ENCODE results near the gene PARD6B.
"Not testable (repeated sequence)": the region's sequence is repeated elsewhere in the genome, so short reads cannot be mapped to it uniquely, and the experiment has no call there.

Gene PARD6B

GRCh38 chr20:50714426-50714825 is 17.0 kb upstream of the PARD6B start:
- peaks cover 11% of the 10 kb centered on the region for H3K27me3 Mint-ChIP-seq
- H3K4me3 Mint-ChIP-seq; H3K36me3 Mint-ChIP-seq; H3K9me3 Mint-ChIP-seq (ENCODE audit: low read depth); H3K27ac Mint-ChIP-seq; H3K4me1 Mint-ChIP-seq (ENCODE audit: low read depth): not testable (repeated sequence)

- H3K36me3 Mint-ChIP-seq: no peaks in the 10 kb centered on the region
These were observed 15.7 kb upstream of the PARD6B start for GRCh38 chr20:50715694-50716093.

DNA sequence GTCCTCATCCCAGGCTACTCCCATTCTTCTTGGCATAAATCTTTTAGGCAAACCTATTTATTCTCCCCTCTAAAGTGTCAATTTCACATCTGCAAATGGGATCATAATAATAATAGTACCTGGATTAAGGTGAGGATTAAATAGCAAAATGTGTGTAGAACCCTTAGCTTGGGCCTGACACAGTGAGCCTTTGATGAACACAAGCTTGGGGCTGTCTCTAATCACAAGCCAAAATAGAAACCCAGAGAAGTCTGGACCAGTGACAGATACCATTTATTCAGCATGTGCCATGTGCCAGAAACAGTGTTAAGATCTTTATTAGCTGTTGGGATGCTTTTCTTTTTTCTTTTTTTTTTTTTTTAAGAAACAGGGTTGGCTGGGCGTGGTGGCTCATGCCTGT is 14.9 kb upstream of the PARD6B start:
- H3K4me1 Mint-ChIP-seq (ENCODE audit: low read depth): no peaks in the 10 kb centered on the region

More at GRCh38 chr20:50715694-50716093, 15.7 kb upstream of the PARD6B start:
- Mint-ChIP-seq H3K9me3 (ENCODE audit: low read depth) (no peaks in the 10 kb centered on the region), H3K27me3 (peaks cover 11% of the 10 kb centered on the region), H3K27ac (no peak overlapping the region), H3K4me1 (ENCODE audit: low read depth) (no peaks in the 10 kb centered on the region), H3K4me3 (no peak overlapping the region)

GRCh38 chr20:50717312-50717711 is 14.1 kb upstream of the PARD6B start:
- no peaks in the 10 kb centered on the region for H3K4me1 Mint-ChIP-seq (ENCODE audit: low read depth)
- no peak overlapping the region for H3K27ac Mint-ChIP-seq

More for the DNA sequence above, 14.9 kb upstream of the PARD6B start:
- Mint-ChIP-seq H3K9me3 (ENCODE audit: low read depth) (no peaks in the 10 kb centered on the region), H3K27me3 (peaks cover 7% of the 10 kb centered on the region), H3K4me3 (no peak overlapping the region), H3K27ac (no peak overlapping the region), H3K36me3 (no peaks in the 10 kb centered on the region)

GRCh38 chr20:50717974-50718761 is 13.2 kb upstream of the PARD6B start:
- H3K27ac Mint-ChIP-seq: no peak overlapping the region
- H3K27me3 Mint-ChIP-seq: peaks cover 1% of the 10 kb centered on the region

More at GRCh38 chr20:50717312-50717711, 14.1 kb upstream of the PARD6B start:
- Mint-ChIP-seq H3K9me3 (ENCODE audit: low read depth) (no peaks in the 10 kb centered on the region), H3K36me3 (no peaks in the 10 kb centered on the region), H3K27me3 (peaks cover 3% of the 10 kb centered on the region), H3K4me3 (no peak overlapping the region)

DNA sequence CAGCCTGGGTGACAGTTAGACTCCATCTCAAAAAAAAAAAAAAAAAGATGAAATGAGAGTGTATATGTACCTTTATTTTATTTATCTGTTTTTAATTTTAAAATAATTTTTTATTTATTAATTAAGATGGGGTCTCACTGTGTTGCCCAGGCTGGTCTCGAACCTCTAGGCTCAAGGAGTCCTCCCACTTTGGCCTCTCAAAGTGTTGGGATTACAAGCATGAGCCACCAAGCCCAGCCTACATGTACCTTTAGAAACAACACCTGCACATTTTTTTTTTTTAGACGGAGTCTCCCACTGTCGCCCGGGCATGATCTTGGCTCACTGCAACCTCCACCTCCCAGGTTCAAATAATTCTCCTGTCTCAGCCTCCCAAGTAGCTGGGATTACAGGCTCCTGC is 12.1 kb upstream of the PARD6B start:
- H3K27ac Mint-ChIP-seq: no peak overlapping the region
- H3K27me3 Mint-ChIP-seq: no peaks in the 10 kb centered on the region
- H3K4me1 Mint-ChIP-seq (ENCODE audit: low read depth): no peaks in the 10 kb centered on the region
- no peak overlapping the region for H3K4me3 Mint-ChIP-seq
- H3K9me3 Mint-ChIP-seq (ENCODE audit: low read depth): no peaks in the 10 kb centered on the region
- no peaks in the 10 kb centered on the region for H3K36me3 Mint-ChIP-seq

More at GRCh38 chr20:50717974-50718761, 13.2 kb upstream of the PARD6B start:
- H3K36me3 Mint-ChIP-seq: no peaks in the 10 kb centered on the region
- H3K4me1 Mint-ChIP-seq (ENCODE audit: low read depth): no peaks in the 10 kb centered on the region
- no peak overlapping the region for H3K4me3 Mint-ChIP-seq
- no peaks in the 10 kb centered on the region for H3K9me3 Mint-ChIP-seq (ENCODE audit: low read depth)

DNA sequence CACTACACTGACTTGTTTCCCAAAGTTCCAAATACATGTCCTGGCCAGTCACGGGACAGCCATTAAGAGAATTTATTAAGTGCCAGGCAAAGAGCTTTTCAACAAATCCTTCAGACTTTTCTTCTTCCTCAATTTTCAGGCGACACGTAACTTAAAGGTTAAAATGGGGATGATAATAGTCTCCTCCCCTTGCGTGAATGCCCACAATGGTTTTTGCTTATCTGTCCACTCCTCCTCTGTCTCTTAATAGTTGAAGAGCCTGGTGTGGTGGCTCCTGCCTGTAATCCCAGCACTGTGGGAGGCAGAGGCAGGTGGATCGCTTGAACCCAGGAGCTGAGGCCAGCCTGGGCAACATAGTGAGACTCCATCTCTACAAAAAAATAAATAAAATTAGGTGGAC is 11.4 kb upstream of the PARD6B start:
- no peaks in the 10 kb centered on the region for H3K36me3 Mint-ChIP-seq
- H3K27me3 Mint-ChIP-seq: no peaks in the 10 kb centered on the region
- no peak overlapping the region for H3K27ac Mint-ChIP-seq
- H3K9me3 Mint-ChIP-seq (ENCODE audit: low read depth): no peaks in the 10 kb centered on the region
- no peaks in the 10 kb centered on the region for H3K4me1 Mint-ChIP-seq (ENCODE audit: low read depth)
- no peak overlapping the region for H3K4me3 Mint-ChIP-seq

DNA sequence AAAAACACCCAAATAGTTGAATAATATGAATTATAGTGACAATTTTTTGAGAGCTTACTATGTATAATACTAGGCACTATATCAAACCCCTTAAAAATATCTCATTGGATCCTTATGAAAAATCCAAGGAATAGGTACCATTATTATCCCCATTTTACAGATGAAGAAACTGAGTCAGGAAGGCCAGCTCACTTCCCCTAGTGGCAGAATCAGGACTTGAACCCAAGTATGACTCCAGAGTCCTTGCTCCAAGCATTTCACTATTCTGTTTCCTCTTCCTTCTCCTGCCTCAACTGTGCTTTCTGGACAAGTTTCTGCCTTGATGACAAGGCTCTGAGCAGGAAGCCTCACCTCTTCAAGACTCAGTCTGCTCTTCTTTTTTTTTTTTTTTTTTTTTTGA is 10.8 kb upstream of the PARD6B start:
- Mint-ChIP-seq H3K4me3 (no peak overlapping the region), H3K27ac (no peak overlapping the region), H3K9me3 (ENCODE audit: low read depth) (no peaks in the 10 kb centered on the region), H3K36me3 (no peaks in the 10 kb centered on the region), H3K27me3 (no peaks in the 10 kb centered on the region), H3K4me1 (ENCODE audit: low read depth) (no peaks in the 10 kb centered on the region)

- no peaks in the 10 kb centered on the region for H3K27me3 Mint-ChIP-seq
- H3K9me3 Mint-ChIP-seq (ENCODE audit: low read depth): no peaks in the 10 kb centered on the region
- H3K4me3 Mint-ChIP-seq: no peak overlapping the region
- H3K36me3 Mint-ChIP-seq: no peaks in the 10 kb centered on the region
- no peak overlapping the region for H3K27ac Mint-ChIP-seq
- H3K4me1 Mint-ChIP-seq (ENCODE audit: low read depth): no peaks in the 10 kb centered on the region
These were observed 9.5 kb upstream of the PARD6B start for GRCh38 chr20:50721881-50722281.

GRCh38 chr20:50722424-50723155 is 8.8 kb upstream of the PARD6B start:
- Mint-ChIP-seq H3K27ac (no peak overlapping the region), H3K4me1 (ENCODE audit: low read depth) (no peaks in the 10 kb centered on the region), H3K27me3 (no peaks in the 10 kb centered on the region), H3K9me3 (ENCODE audit: low read depth) (no peaks in the 10 kb centered on the region), H3K36me3 (no peaks in the 10 kb centered on the region), H3K4me3 (no peak overlapping the region)

DNA sequence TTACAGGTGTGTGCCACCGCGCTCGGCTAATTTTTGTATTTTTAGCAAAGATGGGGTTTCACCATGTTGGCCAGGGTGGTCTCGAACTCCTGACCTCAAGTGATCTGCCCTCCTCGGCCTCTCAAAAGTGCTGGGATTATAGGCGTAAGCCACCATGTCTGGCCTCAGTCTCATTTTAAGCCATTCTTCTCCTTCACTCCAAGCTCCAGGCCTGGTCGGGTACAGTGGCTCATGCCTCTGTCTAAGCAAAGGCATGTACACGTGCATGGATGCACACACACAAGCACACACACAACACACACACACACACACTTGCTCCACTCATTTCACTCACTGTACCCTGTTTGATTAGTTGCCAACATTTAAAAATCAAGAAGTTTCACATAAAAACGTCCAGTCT is 7.7 kb upstream of the PARD6B start:
- Mint-ChIP-seq H3K4me1 (ENCODE audit: low read depth) (no peaks in the 10 kb centered on the region), H3K9me3 (ENCODE audit: low read depth) (no peaks in the 10 kb centered on the region), H3K36me3 (no peaks in the 10 kb centered on the region), H3K4me3 (no peak overlapping the region), H3K27ac (no peak overlapping the region), H3K27me3 (no peaks in the 10 kb centered on the region)

- Mint-ChIP-seq H3K36me3 (no peaks in the 10 kb centered on the region), H3K27ac (no peak overlapping the region), H3K9me3 (ENCODE audit: low read depth) (no peaks in the 10 kb centered on the region), H3K4me1 (ENCODE audit: low read depth) (no peaks in the 10 kb centered on the region), H3K4me3 (no peak overlapping the region), H3K27me3 (no peaks in the 10 kb centered on the region)
These were observed 7.2 kb upstream of the PARD6B start for GRCh38 chr20:50724112-50724725.

GRCh38 chr20:50724851-50725723 is 6.3 kb upstream of the PARD6B start:
- Mint-ChIP-seq H3K4me3 (no peak overlapping the region), H3K36me3 (no peaks in the 10 kb centered on the region), H3K27me3 (no peaks in the 10 kb centered on the region), H3K9me3 (ENCODE audit: low read depth) (no peaks in the 10 kb centered on the region), H3K27ac (no peak overlapping the region), H3K4me1 (ENCODE audit: low read depth) (no peaks in the 10 kb centered on the region)

DNA sequence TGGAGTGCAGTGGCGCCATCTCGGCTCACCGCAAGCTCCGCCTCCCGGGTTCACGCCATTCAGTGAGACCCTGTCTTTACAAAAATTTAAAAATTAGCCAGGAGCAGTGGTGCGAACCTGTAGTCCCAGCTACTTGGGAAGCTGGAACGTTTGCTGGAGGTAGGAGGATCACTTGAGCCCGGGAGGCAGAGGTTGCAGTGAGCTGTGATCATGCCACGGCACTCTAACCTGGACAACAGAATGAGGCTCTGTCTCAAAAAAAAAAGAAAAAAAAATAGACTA is 5.7 kb upstream of the PARD6B start:
- Mint-ChIP-seq H3K36me3 (no peaks in the 10 kb centered on the region), H3K9me3 (ENCODE audit: low read depth) (no peaks in the 10 kb centered on the region), H3K4me3 (no peak overlapping the region), H3K4me1 (ENCODE audit: low read depth) (no peaks in the 10 kb centered on the region), H3K27me3 (no peaks in the 10 kb centered on the region), H3K27ac (no peak overlapping the region)
